B cell (primary cell): ENCODE data around the gene THSD4. TPM values are rescaled to one million over a fixed set of nuclear protein-coding genes. Genes with fewer than 3 reads are reported as not detected.

Source experiments
- ATAC-seq: fragments of 200-7000 bp; cut with Tn5 transposase; one replicate; pipeline ENCODE4 v1.10.0; 2021; ENCODE audit warnings: low read depth, mild to moderate bottlenecking, moderate number of reproducible peaks, moderate library complexity
- CTCF ChIA-PET: fragments of 350-600 bp; sonication (Branson Sonifier 250); formaldehyde crosslinking; loops from one replicate; lab custom pipeline; 2021; ENCODE audit warnings: antibody characterized with exemption, inconsistent platforms; lab: Charles Lee
- POLR2A ChIA-PET: fragments of 350-600 bp; sonication (Branson Sonifier 250); formaldehyde crosslinking; loops from one replicate; lab custom pipeline; 2021; ENCODE audit warnings: antibody characterized with exemption; lab: Charles Lee
- DNase-seq: peaks from one replicate; pipeline ENCODE4 v3.0.0; 2013
- H2AFZ ChIP-seq: 2 replicates; pipeline ENCODE4 v1.6.1; 2012; ENCODE audit warnings: mild to moderate bottlenecking, low read depth, low read length; ENCODE audit not compliant: insufficient read depth, poor library complexity, severe bottlenecking
- H3K27ac ChIP-seq, 2 donors: 1 replicate in 1 of 2; 2 replicates in 1 of 2; pipeline ENCODE4 v1.5.1; 2012 to 2013; ENCODE audit warnings: low read length in 2 of 2, mild to moderate bottlenecking in 2 of 2, moderate library complexity in 1 of 2
- H3K27me3 ChIP-seq, 4 experiments: fragments of 200-600 bp in 1 of 4; sonication (generic) in 1 of 4; replicated peaks in 1 of 4; 1 replicate in 2 of 4; 2 replicates in 2 of 4; pipeline versions ENCODE4 v1.6.1 to v1.7.0; 2013 to 2016; ENCODE audit warnings: low read length in 3 of 4, mild to moderate bottlenecking in 2 of 4, mixed read lengths in 1 of 4, moderate library complexity in 1 of 4; ENCODE audit not compliant: insufficient read depth in 4 of 4, control insufficient read depth in 3 of 4; ENCODE audit errors: control extremely low read depth in 1 of 4
- H3K36me3 ChIP-seq, 2 experiments: replicated peaks in 1 of 2; 1 replicate in 1 of 2; 2 replicates in 1 of 2; pipeline versions ENCODE4 v1.6.1 to v1.7.1; 2013; ENCODE audit warnings: low read length in 1 of 2; ENCODE audit not compliant: insufficient read depth in 2 of 2, control insufficient read depth in 1 of 2; ENCODE audit errors: control extremely low read depth in 1 of 2, extremely low read depth in 1 of 2
- H3K4me1 ChIP-seq, 2 donors: fragments of 200-600 bp in 1 of 2; sonication (generic) in 1 of 2; 1 replicate in 1 of 2; 2 replicates in 1 of 2; pipeline versions ENCODE4 v1.5.1 to v1.6.1; 2013 to 2017; ENCODE audit warnings: low read length in 2 of 2; ENCODE audit not compliant: control insufficient read depth in 2 of 2, insufficient read depth in 2 of 2
- H3K4me2 ChIP-seq: replicated peaks from 2 replicates; pipeline ENCODE3; 2012; ENCODE audit warnings: mild to moderate bottlenecking, low read depth, low read length; ENCODE audit not compliant: poor library complexity, severe bottlenecking
- H3K4me3 ChIP-seq, 5 experiments: fragments of 200-600 bp in 1 of 5; sonication (generic) in 1 of 5; 1 replicate in 3 of 5; 2 replicates in 2 of 5; pipeline versions ENCODE4 v1.5.1 to v1.7.0; 2011 to 2016; ENCODE audit warnings: low read length in 4 of 5, mild to moderate bottlenecking in 4 of 5, low read depth in 2 of 5, control low read depth in 1 of 5, moderate library complexity in 1 of 5; ENCODE audit not compliant: insufficient read depth in 1 of 5; ENCODE audit errors: control extremely low read depth in 1 of 5, extremely low read depth in 1 of 5
- H3K79me2 ChIP-seq: fragments of 200-600 bp; sonication (generic); one replicate; pipeline ENCODE4 v1.6.0; 2016; ENCODE audit warnings: low read length; ENCODE audit not compliant: control insufficient read depth, insufficient read depth
- H3K9ac ChIP-seq: fragments of 200-600 bp; sonication (generic); 2 replicates; pipeline ENCODE4 v1.6.1; 2017; ENCODE audit warnings: mild to moderate bottlenecking, low read length, moderate library complexity
- H3K9me3 ChIP-seq, 3 donors: one replicate each; pipeline versions ENCODE4 v1.6.1 to v1.7.1; 2013; ENCODE audit warnings: low read length in 2 of 3; ENCODE audit not compliant: control insufficient read depth in 2 of 3, insufficient read depth in 1 of 3; ENCODE audit errors: control extremely low read depth in 1 of 3
- H4K20me1 ChIP-seq: 2 replicates; pipeline ENCODE4 v1.6.0; 2012; ENCODE audit warnings: mild to moderate bottlenecking, low read length; ENCODE audit not compliant: insufficient read depth, control insufficient read depth, poor library complexity, severe bottlenecking
- H3K27ac Mint-ChIP-seq: one replicate; pipeline ENCODE4 v1.8.0; 2021; ENCODE audit warnings: mixed read lengths
- H3K27me3 Mint-ChIP-seq: one replicate; pipeline ENCODE4 v1.8.0; 2021; ENCODE audit warnings: mixed read lengths
- H3K4me1 Mint-ChIP-seq: one replicate; pipeline ENCODE4 v1.8.0; 2021; ENCODE audit warnings: mixed read lengths
- H3K4me3 Mint-ChIP-seq: one replicate; pipeline ENCODE4 v1.8.0; 2021; ENCODE audit warnings: mixed read lengths
- H3K9me3 Mint-ChIP-seq: one replicate; pipeline ENCODE4 v1.8.0; 2022; ENCODE audit warnings: mixed read lengths; ENCODE audit not compliant: insufficient read depth
- EZH2 ChIP-seq: IDR thresholded peaks from 2 replicates; pipeline ENCODE4 v1.6.1; 2012; ENCODE audit warnings: borderline replicate concordance, low read depth, mild to moderate bottlenecking, moderate library complexity, low read length; ENCODE audit not compliant: insufficient read depth, poor library complexity, severe bottlenecking
- WGBS: methylation state at CpG from one replicate; pipeline ENCODE4 v1.1.5; 2013; ENCODE audit warnings: missing lambda C conversion rate; ENCODE audit not compliant: insufficient coverage; 5-methylcytosine and 5-hydroxymethylcytosine counted together
- intact Hi-C: fragments of 100-400 bp; cut with micrococcal nuclease; formaldehyde crosslinking; loops from one replicate; pipeline ENCODE4 v1.10.0; 2022
- polyA plus RNA-seq: library from polyadenylated mRNA; depleted of rRNA; stranded (reverse); fragments of >200 nt; gene quantifications from 2 replicates; pipeline ENCODE4 v1.2.3, GENCODE V29; 2012
- total RNA-seq, 2 donors: library from RNA; stranded (reverse); fragments of 120-200 nt in 1 of 2; gene quantifications; 1 replicate in 1 of 2; 2 replicates in 1 of 2; pipeline versions ENCODE4 v1.2.3 to v1.2.4, GENCODE V29; 2013 to 2022
- TF ChIP-seq, protein P1 (sequence below): fragments of 200-600 bp; IDR thresholded peaks from one replicate; pipeline ENCODE4 v1.8.0; 2022; ENCODE audit warnings: antibody characterized with exemption, mild to moderate bottlenecking

THSD4 gene
- total and polyA plus RNA-seq, 2 donors (not counting 1 experiment from before 2014, with no cell fraction given), result not detected

DNA sequence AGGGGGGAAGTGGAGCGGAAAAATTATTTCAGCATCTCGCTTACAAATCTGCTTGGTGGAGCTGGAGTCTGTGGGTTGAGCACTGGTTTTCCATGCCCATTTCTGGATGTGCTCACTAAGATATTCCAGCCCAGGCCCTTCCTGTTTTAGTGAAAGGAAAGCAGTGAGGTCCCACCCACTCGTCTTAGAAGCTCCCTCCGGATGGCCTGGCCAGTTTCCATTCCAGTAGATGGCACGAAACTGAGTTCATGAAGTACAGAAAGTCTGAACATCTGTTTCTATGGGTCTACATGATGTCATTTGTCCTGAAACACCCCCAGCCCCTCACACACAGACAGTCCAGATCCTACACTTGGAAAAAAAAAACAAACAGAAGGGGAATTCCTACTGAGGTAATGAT is 31.9 kb upstream of the THSD4 start:
- DNase-seq (no peak), ATAC-seq (no peak)
- Histone ChIP-seq H3K4me1 (no peaks in the 10 kb centered on the region), H3K4me3 (no peak overlapping the region), H3K27ac (no peak overlapping the region), H3K36me3 (no peaks in the 10 kb centered on the region), H3K9me3 (no peaks in the 10 kb centered on the region), H3K27me3 (no peaks in the 10 kb centered on the region), H3K9ac (no peak overlapping the region), H3K79me2 (no peaks in the 10 kb centered on the region), H3K4me2 (no peak overlapping the region), H4K20me1 (no peaks in the 10 kb centered on the region), H2AFZ (no peak overlapping the region)
- intact Hi-C loops, result no loop called here
- TF ChIP-seq EZH2, result no peak
- TF ChIP-seq, protein P1, sequence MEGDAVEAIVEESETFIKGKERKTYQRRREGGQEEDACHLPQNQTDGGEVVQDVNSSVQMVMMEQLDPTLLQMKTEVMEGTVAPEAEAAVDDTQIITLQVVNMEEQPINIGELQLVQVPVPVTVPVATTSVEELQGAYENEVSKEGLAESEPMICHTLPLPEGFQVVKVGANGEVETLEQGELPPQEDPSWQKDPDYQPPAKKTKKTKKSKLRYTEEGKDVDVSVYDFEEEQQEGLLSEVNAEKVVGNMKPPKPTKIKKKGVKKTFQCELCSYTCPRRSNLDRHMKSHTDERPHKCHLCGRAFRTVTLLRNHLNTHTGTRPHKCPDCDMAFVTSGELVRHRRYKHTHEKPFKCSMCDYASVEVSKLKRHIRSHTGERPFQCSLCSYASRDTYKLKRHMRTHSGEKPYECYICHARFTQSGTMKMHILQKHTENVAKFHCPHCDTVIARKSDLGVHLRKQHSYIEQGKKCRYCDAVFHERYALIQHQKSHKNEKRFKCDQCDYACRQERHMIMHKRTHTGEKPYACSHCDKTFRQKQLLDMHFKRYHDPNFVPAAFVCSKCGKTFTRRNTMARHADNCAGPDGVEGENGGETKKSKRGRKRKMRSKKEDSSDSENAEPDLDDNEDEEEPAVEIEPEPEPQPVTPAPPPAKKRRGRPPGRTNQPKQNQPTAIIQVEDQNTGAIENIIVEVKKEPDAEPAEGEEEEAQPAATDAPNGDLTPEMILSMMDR, result no peak
- Mint-ChIP-seq H3K27me3 (peaks cover 31% of the 10 kb centered on the region), H3K9me3 (peaks cover 5% of the 10 kb centered on the region), H3K4me3 (no peak overlapping the region), H3K27ac (no peak overlapping the region), H3K4me1 (no peaks in the 10 kb centered on the region)
- POLR2A ChIA-PET, result no interaction called here
- WGBS, result 71% methylated on average over 2 of the region's 5 CpGs
- CTCF ChIA-PET, result no interaction called here

DNA sequence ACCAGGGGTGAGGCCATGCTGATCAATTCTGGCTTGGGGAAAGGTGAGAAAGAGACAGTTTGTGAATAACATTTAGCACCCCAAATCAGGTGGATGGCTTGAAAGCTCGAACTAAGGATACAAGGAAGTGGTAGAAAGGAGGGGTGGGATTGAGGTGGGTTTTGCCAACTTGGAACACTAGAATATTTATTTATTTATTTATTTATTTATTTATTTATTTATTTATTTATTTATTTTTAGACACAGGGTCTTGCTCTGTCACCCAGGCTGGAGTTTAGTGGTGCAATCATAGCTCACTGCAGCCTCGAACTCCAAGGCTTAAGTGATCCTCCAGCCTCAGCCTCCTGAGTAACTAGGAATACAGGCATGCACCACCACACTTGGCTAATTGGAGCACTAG is 31.0 kb upstream of the THSD4 start:
- H3K36me3 ChIP-seq, result no peaks in the 10 kb centered on the region
- H3K4me1 ChIP-seq, result no peaks in the 10 kb centered on the region
- no peaks in the 10 kb centered on the region for H3K9me3 ChIP-seq
- peaks cover 5% of the 10 kb centered on the region for H3K9me3 Mint-ChIP-seq
- ChIA-PET POLR2A (no interaction called here), CTCF (no interaction called here)
- TF ChIP-seq, protein P1, result no peak
- TF ChIP-seq EZH2, result no peak
- no CpG with 5 or more reads among the region's 2 CpGs for WGBS
- no peaks in the 10 kb centered on the region for H4K20me1 ChIP-seq
- DNase-seq, result no peak
- intact Hi-C loops, result no loop called here
- H3K27me3 ChIP-seq, result no peaks in the 10 kb centered on the region
- H3K27ac ChIP-seq, result no peak overlapping the region
- peaks cover 31% of the 10 kb centered on the region for H3K27me3 Mint-ChIP-seq
- ATAC-seq, result no peak
- H3K27ac Mint-ChIP-seq, result no peak overlapping the region
- H3K4me1 Mint-ChIP-seq, result no peaks in the 10 kb centered on the region
- no peak overlapping the region for H3K4me2 ChIP-seq
- H3K9ac ChIP-seq, result no peak overlapping the region
- H2AFZ ChIP-seq, result no peak overlapping the region
- H3K4me3 Mint-ChIP-seq, result no peak overlapping the region
- no peaks in the 10 kb centered on the region for H3K79me2 ChIP-seq
- H3K4me3 ChIP-seq, result no peak overlapping the region
